ENCODE measurements around the gene ZDHHC7. TPM values are rescaled to one million over a fixed set of nuclear protein-coding genes. Genes with fewer than 3 reads are reported as not detected.

ZDHHC7 gene
- polyA plus RNA-seq, 2 of the 4 experiments (the other 2 are of a cell fraction) = 42.3 to 58.0 TPM

DNA sequence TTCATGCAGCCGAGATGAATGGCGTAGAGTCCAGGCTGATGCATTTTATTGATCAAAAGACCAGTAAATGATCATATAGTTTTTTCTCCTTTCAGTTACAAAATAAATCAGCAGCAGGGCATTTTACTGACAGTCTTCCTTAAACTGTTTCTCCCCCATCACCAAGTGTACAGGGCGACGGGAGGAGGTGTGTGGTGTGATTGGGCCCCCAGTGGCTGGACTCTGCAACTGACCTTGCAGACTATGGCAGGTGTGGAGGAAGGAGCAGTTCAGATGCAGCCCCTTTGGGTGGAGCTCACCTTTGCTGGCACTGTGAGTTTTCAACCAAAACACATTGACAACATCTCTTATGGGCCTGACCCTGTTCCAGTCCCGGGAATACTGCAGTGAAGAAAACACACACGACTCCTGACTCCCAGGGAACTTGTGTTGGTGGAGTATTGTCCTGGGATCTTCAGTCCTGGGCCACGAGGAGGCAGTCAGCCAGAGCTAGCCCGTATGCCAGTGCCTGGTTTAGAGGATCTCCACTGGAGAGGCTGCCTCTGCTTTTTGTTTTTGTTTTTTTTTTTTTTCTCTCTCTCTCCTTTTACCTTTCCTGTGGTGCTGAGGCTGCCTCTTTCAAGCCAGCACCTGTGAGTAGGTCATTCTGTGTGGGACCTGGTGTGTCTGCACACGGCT is 46.0 kb upstream of the ZDHHC7 start:
- Histone ChIP-seq H3K27ac (no peak overlapping the region), H3K4me1 (no peaks in the 10 kb centered on the region; the same call in 2 of the 3 replicates), H3K4me3 (no peak overlapping the region), H3K4me2 (no peak overlapping the region), H3K9me3 (no peaks in the 10 kb centered on the region)
- DNase-seq (ENCODE audit: low read depth in 1 of 2, low spot score in 1 of 2) = peak; percentile 33 to 72
- ChIA-PET CTCF (interaction anchor here (1.0 to 3.4 kb wide), 6 partner anchors 10 to 196 kb away, joined by 3 to 13 read pairs (median 4); no protein-coding TSS in a partner anchor), POLR2A (no interaction called here)
- 64% methylated on average over 9 of the region's 9 CpGs for WGBS (ENCODE audit: missing lambda C conversion rate)
- ATAC-seq = peak; percentile 92 to 96
- no peak for FAIRE-seq
- TF ChIP-seq FOXS1 (CRISPR knock-in tag; IDR thresholded peaks at IDR 0.05) (no peak), RAD21 (conservative IDR thresholded peaks at IDR 0.05 in 1 of 2, IDR thresholded peaks at IDR 0.05 in 1 of 2) (peak in 1 of 2 experiments; percentile 33; a peak in 1 of 5 replicates)

DNA sequence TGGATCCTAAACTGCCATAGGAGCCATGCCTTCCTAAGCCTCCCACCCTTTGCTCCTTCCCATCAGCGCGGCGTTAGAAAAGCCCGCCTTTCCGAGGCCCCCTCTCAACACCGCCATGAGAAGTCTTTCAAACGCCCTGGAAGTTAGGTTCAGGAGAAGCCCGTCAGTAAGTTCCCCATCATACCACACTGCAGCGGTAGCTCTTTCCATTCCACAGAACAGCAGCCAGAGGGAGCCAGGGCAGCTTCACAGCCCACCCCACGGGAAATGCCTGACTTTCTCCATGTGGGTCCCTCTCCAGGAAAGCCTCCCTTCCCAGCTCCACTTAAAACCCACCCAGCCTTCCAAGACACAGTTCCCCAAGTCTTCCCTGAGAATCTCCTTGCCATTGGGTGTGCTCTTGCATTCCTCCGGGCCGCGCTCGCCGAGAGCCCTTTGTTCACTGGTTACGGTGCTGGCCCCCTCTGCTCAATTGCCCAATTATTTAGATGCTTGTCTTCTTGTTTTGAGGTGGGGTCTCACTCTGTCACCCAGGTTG is 44.9 kb upstream of the ZDHHC7 start:
- no peak for TF ChIP-seq NPAS2 (CRISPR knock-in tag; IDR thresholded peaks at IDR 0.05; ENCODE audit: borderline replicate concordance)
- no peak for TF ChIP-seq EHF (CRISPR knock-in tag; IDR thresholded peaks at IDR 0.05)
- TF ChIP-seq ZSCAN20 (CRISPR knock-in tag; IDR thresholded peaks at IDR 0.05) = no peak
- no peak for TF ChIP-seq SREBF2 (IDR thresholded peaks at IDR 0.05)
- TF ChIP-seq RAD21 (conservative IDR thresholded peaks at IDR 0.05 in 1 of 2, IDR thresholded peaks at IDR 0.05 in 1 of 2) = no peak
- no peak for TF ChIP-seq FOXS1 (CRISPR knock-in tag; IDR thresholded peaks at IDR 0.05)
- TF ChIP-seq, protein P1, sequence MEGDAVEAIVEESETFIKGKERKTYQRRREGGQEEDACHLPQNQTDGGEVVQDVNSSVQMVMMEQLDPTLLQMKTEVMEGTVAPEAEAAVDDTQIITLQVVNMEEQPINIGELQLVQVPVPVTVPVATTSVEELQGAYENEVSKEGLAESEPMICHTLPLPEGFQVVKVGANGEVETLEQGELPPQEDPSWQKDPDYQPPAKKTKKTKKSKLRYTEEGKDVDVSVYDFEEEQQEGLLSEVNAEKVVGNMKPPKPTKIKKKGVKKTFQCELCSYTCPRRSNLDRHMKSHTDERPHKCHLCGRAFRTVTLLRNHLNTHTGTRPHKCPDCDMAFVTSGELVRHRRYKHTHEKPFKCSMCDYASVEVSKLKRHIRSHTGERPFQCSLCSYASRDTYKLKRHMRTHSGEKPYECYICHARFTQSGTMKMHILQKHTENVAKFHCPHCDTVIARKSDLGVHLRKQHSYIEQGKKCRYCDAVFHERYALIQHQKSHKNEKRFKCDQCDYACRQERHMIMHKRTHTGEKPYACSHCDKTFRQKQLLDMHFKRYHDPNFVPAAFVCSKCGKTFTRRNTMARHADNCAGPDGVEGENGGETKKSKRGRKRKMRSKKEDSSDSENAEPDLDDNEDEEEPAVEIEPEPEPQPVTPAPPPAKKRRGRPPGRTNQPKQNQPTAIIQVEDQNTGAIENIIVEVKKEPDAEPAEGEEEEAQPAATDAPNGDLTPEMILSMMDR (IDR thresholded peaks at IDR 0.05) = no peak
- TF ChIP-seq, protein P2, sequence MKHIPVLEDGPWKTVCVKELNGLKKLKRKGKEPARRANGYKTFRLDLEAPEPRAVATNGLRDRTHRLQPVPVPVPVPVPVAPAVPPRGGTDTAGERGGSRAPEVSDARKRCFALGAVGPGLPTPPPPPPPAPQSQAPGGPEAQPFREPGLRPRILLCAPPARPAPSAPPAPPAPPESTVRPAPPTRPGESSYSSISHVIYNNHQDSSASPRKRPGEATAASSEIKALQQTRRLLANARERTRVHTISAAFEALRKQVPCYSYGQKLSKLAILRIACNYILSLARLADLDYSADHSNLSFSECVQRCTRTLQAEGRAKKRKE (CRISPR knock-in tag; IDR thresholded peaks at IDR 0.05; ENCODE audit: low read depth) = no peak
- TF ChIP-seq TP53 (CRISPR knock-in tag; IDR thresholded peaks at IDR 0.05) = no peak
- Histone ChIP-seq H3K4me2 (no peak overlapping the region), H3K4me1 (no peaks in the 10 kb centered on the region; the same call in 2 of the 3 replicates), H3K4me3 (no peak overlapping the region), H3K27ac (no peak overlapping the region), H3K9me3 (no peaks in the 10 kb centered on the region)
- peak; percentile 60 to 68; a peak in 3 of 6 replicates for ATAC-seq
- 90% methylated on average over 16 of the region's 16 CpGs for WGBS (ENCODE audit: missing lambda C conversion rate)
- CTCF ChIA-PET = interaction anchor here (0.8 to 3.4 kb wide), 8 partner anchors 9 to 197 kb away, joined by 3 to 13 read pairs (median 3); partner anchors contain the start of gene ZDHHC7
- FAIRE-seq = no peak
- no peak for DNase-seq (ENCODE audit: low read depth in 1 of 2, low spot score in 1 of 2)
- POLR2A ChIA-PET = no interaction called here

DNA sequence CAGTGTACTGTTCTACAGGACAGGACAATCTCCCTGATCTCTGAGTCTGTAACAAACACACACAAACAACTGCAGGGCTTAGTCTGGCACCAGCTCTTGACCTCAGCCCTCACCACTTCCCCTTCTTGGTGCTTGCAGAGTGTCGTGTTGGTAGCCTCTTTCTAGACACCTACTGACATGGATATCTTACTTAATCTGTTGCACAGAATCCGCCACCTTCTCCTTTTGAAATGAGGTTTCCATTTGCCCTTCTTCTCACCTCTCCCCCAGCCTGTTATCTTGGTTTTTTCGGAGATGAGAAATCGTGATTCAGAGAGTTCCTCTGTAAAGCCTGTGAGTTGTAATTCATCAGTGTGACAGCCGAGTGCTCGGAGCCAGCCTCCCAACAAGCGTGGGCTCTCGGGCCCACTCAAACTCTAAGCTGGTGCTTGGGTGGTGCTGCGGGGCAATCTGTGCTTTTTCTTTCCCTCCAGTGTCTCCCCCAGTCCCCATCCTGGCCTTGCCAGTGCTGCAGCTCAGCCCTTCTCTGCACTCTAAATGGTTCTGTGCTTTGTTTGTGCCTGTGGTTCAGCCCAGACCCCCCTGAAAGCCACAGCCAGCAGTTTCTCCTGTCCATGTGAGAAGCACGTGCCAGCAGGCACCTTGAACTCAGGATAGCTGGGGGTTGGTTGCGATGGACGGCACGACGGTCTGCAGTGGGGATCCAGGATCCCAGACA is 44.3 kb upstream of the ZDHHC7 start:
- no peak overlapping the region for H3K4me2 ChIP-seq
- H3K4me1 ChIP-seq = no peaks in the 10 kb centered on the region; the same call in 2 of the 3 replicates
- no peak for FAIRE-seq
- CTCF ChIA-PET = interaction anchor here (0.8 to 3.4 kb wide), 7 partner anchors 9 to 59 kb away, joined by 3 to 13 read pairs (median 3); partner anchors contain the start of gene ZDHHC7
- no peak for TF ChIP-seq POLR2A (IDR thresholded peaks at IDR 0.05; ENCODE audit: low read length)
- no peak for TF ChIP-seq ZNF302 (CRISPR knock-in tag; IDR thresholded peaks at IDR 0.05)
- TF ChIP-seq MAFK (IDR thresholded peaks at IDR 0.05; ENCODE audit: partially characterized antibody) = no peak
- TF ChIP-seq NFE2L2 (conservative IDR thresholded peaks at IDR 0.05; ENCODE audit: low read length) = no peak
- TF ChIP-seq, protein P3, sequence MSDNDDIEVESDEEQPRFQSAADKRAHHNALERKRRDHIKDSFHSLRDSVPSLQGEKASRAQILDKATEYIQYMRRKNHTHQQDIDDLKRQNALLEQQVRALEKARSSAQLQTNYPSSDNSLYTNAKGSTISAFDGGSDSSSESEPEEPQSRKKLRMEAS (IDR thresholded peaks at IDR 0.05) = no peak
- TF ChIP-seq, protein P4, sequence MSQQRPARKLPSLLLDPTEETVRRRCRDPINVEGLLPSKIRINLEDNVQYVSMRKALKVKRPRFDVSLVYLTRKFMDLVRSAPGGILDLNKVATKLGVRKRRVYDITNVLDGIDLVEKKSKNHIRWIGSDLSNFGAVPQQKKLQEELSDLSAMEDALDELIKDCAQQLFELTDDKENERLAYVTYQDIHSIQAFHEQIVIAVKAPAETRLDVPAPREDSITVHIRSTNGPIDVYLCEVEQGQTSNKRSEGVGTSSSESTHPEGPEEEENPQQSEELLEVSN (IDR thresholded peaks at IDR 0.05; ENCODE audit: borderline replicate concordance, low read depth) = no peak
- no peak for TF ChIP-seq HOXB13 (CRISPR knock-in tag; IDR thresholded peaks at IDR 0.05; ENCODE audit: low read depth)
- no peak for TF ChIP-seq SREBF2 (IDR thresholded peaks at IDR 0.05)
- no peak for TF ChIP-seq ZFP36 (IDR thresholded peaks at IDR 0.05; ENCODE audit: borderline replicate concordance, partially characterized antibody)
- no peak for TF ChIP-seq CEBPB (IDR thresholded peaks at IDR 0.05)
- TF ChIP-seq, protein P1 (IDR thresholded peaks at IDR 0.05) = no peak
- no peaks in the 10 kb centered on the region for H3K9me3 ChIP-seq
- POLR2A ChIA-PET = no interaction called here
- WGBS (ENCODE audit: missing lambda C conversion rate) = 80% methylated on average over 13 of the region's 14 CpGs
- no peak overlapping the region for H3K4me3 ChIP-seq
- no peak overlapping the region; a peak in 1 of 6 replicates for H3K27ac ChIP-seq
- peak in 1 of 2 experiments; percentile 27; a peak in 2 of 6 replicates for ATAC-seq
- no peak for DNase-seq (ENCODE audit: low read depth in 1 of 2, low spot score in 1 of 2)
